Measurements from ENCODE around the gene PFKL.

PFKL gene

DNA sequence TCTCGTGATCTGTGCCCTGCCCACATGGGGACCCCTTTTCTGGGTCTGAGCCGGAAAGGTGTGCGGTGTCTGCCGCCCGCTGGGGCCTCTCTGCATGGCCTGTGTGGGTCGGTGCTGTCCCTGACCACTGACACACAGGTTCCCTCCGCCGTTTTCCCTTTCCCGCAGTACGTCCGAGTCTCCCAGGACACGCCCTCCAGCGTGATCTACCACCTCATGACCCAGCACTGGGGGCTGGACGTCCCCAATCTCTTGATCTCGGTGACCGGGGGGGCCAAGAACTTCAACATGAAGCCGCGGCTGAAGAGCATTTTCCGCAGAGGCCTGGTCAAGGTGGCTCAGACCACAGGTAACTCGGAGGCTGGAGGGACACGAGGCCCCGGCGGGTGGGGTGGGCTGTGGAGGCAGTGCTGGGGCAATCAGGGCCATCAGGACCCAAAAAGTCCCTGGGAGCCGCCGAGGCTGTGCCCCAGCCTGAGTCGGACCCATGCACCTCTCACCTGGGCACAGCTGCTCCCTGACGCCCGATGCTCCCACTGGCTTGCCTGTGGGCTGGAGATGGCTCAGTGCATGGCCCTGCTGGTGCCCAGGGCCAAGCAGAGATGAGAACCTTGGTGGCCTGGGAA lies 66.8 kb downstream of the PFKL start:
- no peaks in the 10 kb centered on the region for H3K36me3 Mint-ChIP-seq (ENCODE audit: low read depth)
- H3K9me3 Mint-ChIP-seq: peaks cover 10% of the 10 kb centered on the region
- H3K27me3 Mint-ChIP-seq (ENCODE audit: low read depth): peaks cover 26% of the 10 kb centered on the region
- H3K27ac Mint-ChIP-seq: no peak overlapping the region
- no peak overlapping the region for H3K4me3 Mint-ChIP-seq
- no peaks in the 10 kb centered on the region for H3K4me1 Mint-ChIP-seq
- TF ChIP-seq, protein P1, sequence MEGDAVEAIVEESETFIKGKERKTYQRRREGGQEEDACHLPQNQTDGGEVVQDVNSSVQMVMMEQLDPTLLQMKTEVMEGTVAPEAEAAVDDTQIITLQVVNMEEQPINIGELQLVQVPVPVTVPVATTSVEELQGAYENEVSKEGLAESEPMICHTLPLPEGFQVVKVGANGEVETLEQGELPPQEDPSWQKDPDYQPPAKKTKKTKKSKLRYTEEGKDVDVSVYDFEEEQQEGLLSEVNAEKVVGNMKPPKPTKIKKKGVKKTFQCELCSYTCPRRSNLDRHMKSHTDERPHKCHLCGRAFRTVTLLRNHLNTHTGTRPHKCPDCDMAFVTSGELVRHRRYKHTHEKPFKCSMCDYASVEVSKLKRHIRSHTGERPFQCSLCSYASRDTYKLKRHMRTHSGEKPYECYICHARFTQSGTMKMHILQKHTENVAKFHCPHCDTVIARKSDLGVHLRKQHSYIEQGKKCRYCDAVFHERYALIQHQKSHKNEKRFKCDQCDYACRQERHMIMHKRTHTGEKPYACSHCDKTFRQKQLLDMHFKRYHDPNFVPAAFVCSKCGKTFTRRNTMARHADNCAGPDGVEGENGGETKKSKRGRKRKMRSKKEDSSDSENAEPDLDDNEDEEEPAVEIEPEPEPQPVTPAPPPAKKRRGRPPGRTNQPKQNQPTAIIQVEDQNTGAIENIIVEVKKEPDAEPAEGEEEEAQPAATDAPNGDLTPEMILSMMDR (IDR thresholded peaks at IDR 0.05; ENCODE audit: unreplicated experiment in 3 of 3): no peak

DNA sequence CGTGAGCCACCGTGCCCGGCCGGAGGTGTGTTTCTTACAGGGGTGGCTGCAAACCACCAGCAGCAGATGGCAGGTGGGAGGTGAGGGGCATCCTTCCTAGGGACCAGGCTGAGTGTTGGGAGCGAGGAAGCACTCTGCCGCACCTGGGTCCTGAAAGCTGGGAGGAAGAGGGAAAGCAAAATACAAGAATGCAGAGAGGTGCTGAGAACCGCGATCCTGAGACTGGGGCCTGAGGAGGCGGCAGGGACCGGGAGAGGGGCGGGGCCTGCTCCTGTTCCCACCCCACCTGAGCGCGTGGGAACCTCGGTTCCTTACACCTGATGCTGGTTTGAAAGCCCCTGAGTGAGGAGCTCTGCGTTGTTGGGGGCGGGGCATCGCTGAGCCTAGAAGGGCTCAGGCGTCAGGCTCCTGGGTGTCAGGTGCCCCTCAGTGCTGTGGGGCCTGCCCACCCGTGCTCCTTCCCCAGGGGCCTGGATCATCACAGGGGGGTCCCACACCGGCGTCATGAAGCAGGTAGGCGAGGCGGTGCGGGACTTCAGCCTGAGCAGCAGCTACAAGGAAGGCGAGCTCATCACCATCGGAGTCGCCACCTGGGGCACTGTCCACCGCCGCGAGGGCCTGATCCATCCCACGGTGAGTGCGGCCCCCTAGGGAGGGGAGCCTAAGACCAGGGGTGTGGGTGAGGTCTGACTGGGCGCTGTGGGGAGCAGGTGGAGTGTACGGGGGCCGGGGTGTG lies 69.0 kb downstream of the PFKL start:
- peaks cover 3% of the 10 kb centered on the region for H3K9me3 Mint-ChIP-seq
- H3K4me3 Mint-ChIP-seq: peak overlapping the region in 1 of 3 experiments; percentile 27
- no peaks in the 10 kb centered on the region for H3K4me1 Mint-ChIP-seq
- TF ChIP-seq, protein P1 (IDR thresholded peaks at IDR 0.05; ENCODE audit: unreplicated experiment in 3 of 3): no peak
- no peak overlapping the region for H3K27ac Mint-ChIP-seq
- H3K36me3 Mint-ChIP-seq (ENCODE audit: low read depth): no peaks in the 10 kb centered on the region
- H3K27me3 Mint-ChIP-seq (ENCODE audit: low read depth): peaks cover 43% of the 10 kb centered on the region

DNA sequence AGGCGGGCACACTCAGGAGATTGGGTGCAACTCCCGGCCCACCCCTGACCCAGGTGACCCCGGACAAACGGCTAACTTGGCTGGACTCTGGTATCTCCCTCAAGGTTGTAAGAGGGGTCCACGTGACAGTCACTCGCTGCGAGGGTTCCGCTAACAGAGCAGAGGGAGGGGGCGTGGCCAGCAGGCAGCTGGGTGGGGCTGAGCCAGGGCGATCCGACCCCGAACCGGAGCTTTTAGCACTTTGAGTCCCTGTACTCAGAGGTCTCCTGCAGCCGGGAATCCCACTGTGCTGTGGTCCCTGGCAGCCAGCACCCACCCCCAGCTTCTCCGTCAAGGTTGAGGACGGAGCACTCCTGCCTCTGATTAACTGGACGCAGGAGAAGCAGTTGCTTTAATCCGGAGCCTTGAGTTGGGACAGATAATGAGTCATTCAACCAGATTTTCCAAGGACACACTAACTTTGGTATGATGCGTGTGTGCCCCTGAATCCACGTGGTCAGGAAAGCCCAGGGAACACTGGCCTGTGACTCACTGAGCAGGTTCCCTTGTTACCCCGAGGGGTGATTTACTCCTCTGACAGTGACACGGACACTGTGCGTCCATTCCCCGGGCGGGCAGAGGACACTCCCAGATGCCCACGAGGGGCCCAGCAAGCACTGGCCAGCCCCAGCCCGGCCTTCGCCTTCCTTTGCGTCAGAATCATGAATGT lies 70.3 kb downstream of the PFKL start:
- Mint-ChIP-seq H3K9me3 (peaks cover 6% of the 10 kb centered on the region), H3K36me3 (ENCODE audit: low read depth) (no peaks in the 10 kb centered on the region), H3K27me3 (ENCODE audit: low read depth) (peaks cover 51% of the 10 kb centered on the region), H3K4me3 (peak overlapping the region in 1 of 3 experiments; percentile 37), H3K27ac (no peak overlapping the region), H3K4me1 (no peaks in the 10 kb centered on the region)
- TF ChIP-seq, protein P1 (IDR thresholded peaks at IDR 0.05; ENCODE audit: unreplicated experiment in 3 of 3): no peak

DNA sequence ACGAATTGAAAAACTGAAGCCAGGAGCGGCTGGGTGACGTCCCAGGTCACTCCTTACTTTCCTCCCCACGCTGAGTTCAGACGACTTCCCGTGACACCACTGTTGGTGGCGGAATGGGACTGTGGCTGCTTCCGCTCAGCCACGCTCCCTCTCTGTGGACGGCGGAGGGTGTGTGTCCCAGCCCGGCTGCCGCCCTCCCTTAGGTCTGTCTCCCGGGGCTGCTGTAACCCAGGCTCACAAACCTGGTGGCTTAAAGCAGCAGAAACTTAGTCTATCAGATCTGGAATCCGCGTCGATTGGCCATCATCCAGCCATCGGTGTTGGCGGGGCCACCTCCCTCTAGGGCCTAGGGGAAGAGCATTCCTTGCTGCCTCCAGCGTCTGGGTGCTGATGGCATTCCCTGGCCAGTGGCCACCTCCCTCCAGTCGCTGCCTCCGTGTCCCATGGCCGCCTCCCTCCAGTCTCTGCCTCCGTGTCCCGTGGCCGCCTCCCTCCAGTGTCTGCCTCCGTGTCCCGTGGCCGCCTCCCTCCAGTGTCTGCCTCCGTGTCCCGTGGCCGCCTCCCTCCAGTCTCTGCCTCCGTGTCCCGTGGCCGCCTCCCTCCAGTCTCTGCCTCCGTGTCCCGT lies 71.0 kb downstream of the PFKL start:
- no peak overlapping the region for H3K27ac Mint-ChIP-seq
- H3K4me1 Mint-ChIP-seq: no peaks in the 10 kb centered on the region
- H3K9me3 Mint-ChIP-seq: peaks cover 12% of the 10 kb centered on the region
- H3K36me3 Mint-ChIP-seq (ENCODE audit: low read depth): no peaks in the 10 kb centered on the region
- peaks cover 52% of the 10 kb centered on the region for H3K27me3 Mint-ChIP-seq (ENCODE audit: low read depth)
- TF ChIP-seq, protein P1 (IDR thresholded peaks at IDR 0.05; ENCODE audit: unreplicated experiment in 3 of 3): no peak
- no peak overlapping the region for H3K4me3 Mint-ChIP-seq

DNA sequence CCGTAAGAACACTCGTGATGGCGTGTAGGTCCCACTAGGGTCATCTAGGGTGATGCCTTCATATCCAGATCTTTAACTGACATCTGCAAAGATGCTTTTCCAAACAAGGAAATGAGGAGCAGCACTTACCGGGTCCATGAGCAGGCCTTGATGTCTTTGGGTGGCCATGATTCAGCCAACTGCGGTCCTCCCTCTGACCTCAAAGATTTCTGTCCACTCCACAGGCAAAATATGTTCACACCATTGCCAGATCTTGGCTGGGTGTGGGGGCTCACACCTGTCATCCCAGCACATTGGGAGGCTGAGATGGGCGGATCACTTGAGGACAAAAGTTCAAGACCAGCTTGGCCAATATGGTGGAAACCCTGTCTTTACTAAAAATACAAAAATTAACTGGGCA lies 71.7 kb downstream of the PFKL start:
- Mint-ChIP-seq H3K27ac (no peak overlapping the region), H3K4me1 (no peaks in the 10 kb centered on the region), H3K4me3 (peak overlapping the region in 1 of 3 experiments; percentile 55), H3K27me3 (ENCODE audit: low read depth) (peaks cover 54% of the 10 kb centered on the region), H3K36me3 (ENCODE audit: low read depth) (no peaks in the 10 kb centered on the region), H3K9me3 (peaks cover 12% of the 10 kb centered on the region)
- TF ChIP-seq, protein P1 (IDR thresholded peaks at IDR 0.05; ENCODE audit: unreplicated experiment in 3 of 3): no peak

Data from nephron (organoid).